HCT116 (cell line): Measurements from ENCODE around the gene SLC25A21.

Source experiments
- POLR2AphosphoS5 ChIP-seq: IDR thresholded peaks from 2 replicates; pipeline ENCODE4 v1.6.1; 2011; ENCODE audit warnings: mild to moderate bottlenecking, low read depth, low read length, moderate library complexity
- TF ChIP-seq, protein P1 (sequence below), 3 experiments: fragments of 200-600 bp in 1 of 3; sonication (generic) in 1 of 3; IDR thresholded peaks in 2 of 3; conservative IDR thresholded peaks in 1 of 3; 2 replicates each; pipeline ENCODE4 v1.5.1; 2012 to 2017; ENCODE audit warnings: low read depth in 2 of 3, low read length in 2 of 3, antibody characterized with exemption in 1 of 3, borderline replicate concordance in 1 of 3, control low read depth in 1 of 3, mild to moderate bottlenecking in 1 of 3, mixed read lengths in 1 of 3, mixed run types in 1 of 3, moderate library complexity in 1 of 3; ENCODE audit not compliant: insufficient read depth in 1 of 3
- TF ChIP-seq, protein P2 (sequence below): IDR thresholded peaks from 2 replicates; pipeline ENCODE4 v1.6.1; 2012; ENCODE audit warnings: low read depth

DNA sequence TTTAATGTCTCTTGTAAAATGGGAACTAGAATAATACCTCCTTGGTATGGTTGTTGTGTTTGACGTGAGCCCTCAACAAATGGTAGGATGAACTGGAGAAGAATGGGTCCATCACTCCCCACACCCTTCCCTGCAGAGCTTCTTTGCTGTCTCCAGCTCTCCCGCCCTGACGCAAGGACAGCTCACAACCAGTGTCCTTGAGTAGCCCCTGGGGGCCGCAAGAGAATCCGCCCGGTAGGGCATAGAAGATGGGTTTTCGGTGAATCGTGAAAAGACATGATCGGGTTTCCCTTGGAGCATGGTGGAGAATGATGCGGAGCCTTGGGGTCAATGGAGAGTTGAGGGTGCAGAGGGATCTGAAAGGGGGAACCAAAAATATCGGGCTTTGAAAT lies 516.8 kb downstream of the SLC25A21 start:
- TF ChIP-seq, protein P1, sequence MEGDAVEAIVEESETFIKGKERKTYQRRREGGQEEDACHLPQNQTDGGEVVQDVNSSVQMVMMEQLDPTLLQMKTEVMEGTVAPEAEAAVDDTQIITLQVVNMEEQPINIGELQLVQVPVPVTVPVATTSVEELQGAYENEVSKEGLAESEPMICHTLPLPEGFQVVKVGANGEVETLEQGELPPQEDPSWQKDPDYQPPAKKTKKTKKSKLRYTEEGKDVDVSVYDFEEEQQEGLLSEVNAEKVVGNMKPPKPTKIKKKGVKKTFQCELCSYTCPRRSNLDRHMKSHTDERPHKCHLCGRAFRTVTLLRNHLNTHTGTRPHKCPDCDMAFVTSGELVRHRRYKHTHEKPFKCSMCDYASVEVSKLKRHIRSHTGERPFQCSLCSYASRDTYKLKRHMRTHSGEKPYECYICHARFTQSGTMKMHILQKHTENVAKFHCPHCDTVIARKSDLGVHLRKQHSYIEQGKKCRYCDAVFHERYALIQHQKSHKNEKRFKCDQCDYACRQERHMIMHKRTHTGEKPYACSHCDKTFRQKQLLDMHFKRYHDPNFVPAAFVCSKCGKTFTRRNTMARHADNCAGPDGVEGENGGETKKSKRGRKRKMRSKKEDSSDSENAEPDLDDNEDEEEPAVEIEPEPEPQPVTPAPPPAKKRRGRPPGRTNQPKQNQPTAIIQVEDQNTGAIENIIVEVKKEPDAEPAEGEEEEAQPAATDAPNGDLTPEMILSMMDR (IDR thresholded peaks at IDR 0.05 in 2 of 3, conservative IDR thresholded peaks at IDR 0.05 in 1 of 3; ENCODE audit: borderline replicate concordance in 1 of 3, insufficient read depth in 1 of 3, low read depth in 2 of 3, low read length in 2 of 3) = no peak
- TF ChIP-seq, protein P2, sequence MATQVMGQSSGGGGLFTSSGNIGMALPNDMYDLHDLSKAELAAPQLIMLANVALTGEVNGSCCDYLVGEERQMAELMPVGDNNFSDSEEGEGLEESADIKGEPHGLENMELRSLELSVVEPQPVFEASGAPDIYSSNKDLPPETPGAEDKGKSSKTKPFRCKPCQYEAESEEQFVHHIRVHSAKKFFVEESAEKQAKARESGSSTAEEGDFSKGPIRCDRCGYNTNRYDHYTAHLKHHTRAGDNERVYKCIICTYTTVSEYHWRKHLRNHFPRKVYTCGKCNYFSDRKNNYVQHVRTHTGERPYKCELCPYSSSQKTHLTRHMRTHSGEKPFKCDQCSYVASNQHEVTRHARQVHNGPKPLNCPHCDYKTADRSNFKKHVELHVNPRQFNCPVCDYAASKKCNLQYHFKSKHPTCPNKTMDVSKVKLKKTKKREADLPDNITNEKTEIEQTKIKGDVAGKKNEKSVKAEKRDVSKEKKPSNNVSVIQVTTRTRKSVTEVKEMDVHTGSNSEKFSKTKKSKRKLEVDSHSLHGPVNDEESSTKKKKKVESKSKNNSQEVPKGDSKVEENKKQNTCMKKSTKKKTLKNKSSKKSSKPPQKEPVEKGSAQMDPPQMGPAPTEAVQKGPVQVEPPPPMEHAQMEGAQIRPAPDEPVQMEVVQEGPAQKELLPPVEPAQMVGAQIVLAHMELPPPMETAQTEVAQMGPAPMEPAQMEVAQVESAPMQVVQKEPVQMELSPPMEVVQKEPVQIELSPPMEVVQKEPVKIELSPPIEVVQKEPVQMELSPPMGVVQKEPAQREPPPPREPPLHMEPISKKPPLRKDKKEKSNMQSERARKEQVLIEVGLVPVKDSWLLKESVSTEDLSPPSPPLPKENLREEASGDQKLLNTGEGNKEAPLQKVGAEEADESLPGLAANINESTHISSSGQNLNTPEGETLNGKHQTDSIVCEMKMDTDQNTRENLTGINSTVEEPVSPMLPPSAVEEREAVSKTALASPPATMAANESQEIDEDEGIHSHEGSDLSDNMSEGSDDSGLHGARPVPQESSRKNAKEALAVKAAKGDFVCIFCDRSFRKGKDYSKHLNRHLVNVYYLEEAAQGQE = no peak
- no peak for TF ChIP-seq POLR2AphosphoS5
